Liver (tissue), 3 donors: Measurements from ENCODE around the gene CPNE1.

Experiments used
- RAD21 ChIP-seq, 2 donors: IDR thresholded peaks; 2 replicates each; pipeline ENCODE4 v1.6.1; 2016; ENCODE audit warnings: antibody characterized with exemption in 2 of 2, mild to moderate bottlenecking in 2 of 2
- RXRA ChIP-seq, 2 donors: IDR thresholded peaks; 2 replicates each; pipeline ENCODE4 v1.6.1; 2017 to 2018; ENCODE audit warnings: antibody characterized with exemption in 2 of 2, mild to moderate bottlenecking in 1 of 2
- SP1 ChIP-seq: IDR thresholded peaks from 2 replicates; pipeline ENCODE4 v1.6.1; 2018; ENCODE audit warnings: antibody characterized with exemption, mild to moderate bottlenecking
- YY1 ChIP-seq: IDR thresholded peaks from 2 replicates; pipeline ENCODE4 v1.6.1; 2016; ENCODE audit warnings: antibody characterized with exemption, mild to moderate bottlenecking
- TF ChIP-seq, protein P1 (sequence below): fragments of 150-350 bp; IDR thresholded peaks from 2 replicates; pipeline ENCODE4 v1.5.1; 2017; ENCODE audit warnings: improper control_type of control experiment, low read depth, low read length; ENCODE audit not compliant: missing input control
- TF ChIP-seq, protein P2 (sequence below): IDR thresholded peaks from 2 replicates; pipeline ENCODE4 v1.6.1; 2016; ENCODE audit warnings: antibody characterized with exemption, mild to moderate bottlenecking
- TF ChIP-seq, protein P3 (sequence below): IDR thresholded peaks from 2 replicates; pipeline ENCODE4 v1.6.1; 2016; ENCODE audit warnings: antibody characterized with exemption
- donor health status: healthy.
- donor health status: healthy.

DNA sequence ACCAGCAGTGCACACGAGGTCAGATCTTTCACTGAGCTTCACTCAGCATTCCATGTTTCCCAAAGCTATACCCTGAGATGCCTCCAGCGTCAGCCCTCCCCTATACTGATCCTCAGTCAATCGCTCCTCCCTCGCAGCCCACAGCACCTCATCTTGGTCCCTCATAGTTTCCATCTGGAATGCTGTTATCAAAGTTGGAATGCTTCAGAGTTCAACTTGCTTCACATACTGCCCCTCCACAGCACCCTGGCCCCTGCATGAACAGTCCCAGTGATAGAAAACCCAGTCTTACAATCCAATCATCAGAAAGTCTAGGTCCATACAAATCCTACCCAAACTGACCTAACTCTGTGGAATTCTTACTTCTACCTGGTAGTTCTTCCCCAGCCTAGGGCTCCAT, 29.0 kb downstream of the CPNE1 start:
- TF ChIP-seq YY1 (no peak), RXRA (IDR thresholded peaks at IDR 0.05) (no peak), RAD21 (IDR thresholded peaks at IDR 0.05) (no peak), SP1 (no peak)
- TF ChIP-seq, protein P1, sequence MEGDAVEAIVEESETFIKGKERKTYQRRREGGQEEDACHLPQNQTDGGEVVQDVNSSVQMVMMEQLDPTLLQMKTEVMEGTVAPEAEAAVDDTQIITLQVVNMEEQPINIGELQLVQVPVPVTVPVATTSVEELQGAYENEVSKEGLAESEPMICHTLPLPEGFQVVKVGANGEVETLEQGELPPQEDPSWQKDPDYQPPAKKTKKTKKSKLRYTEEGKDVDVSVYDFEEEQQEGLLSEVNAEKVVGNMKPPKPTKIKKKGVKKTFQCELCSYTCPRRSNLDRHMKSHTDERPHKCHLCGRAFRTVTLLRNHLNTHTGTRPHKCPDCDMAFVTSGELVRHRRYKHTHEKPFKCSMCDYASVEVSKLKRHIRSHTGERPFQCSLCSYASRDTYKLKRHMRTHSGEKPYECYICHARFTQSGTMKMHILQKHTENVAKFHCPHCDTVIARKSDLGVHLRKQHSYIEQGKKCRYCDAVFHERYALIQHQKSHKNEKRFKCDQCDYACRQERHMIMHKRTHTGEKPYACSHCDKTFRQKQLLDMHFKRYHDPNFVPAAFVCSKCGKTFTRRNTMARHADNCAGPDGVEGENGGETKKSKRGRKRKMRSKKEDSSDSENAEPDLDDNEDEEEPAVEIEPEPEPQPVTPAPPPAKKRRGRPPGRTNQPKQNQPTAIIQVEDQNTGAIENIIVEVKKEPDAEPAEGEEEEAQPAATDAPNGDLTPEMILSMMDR: no peak
- TF ChIP-seq, protein P2, sequence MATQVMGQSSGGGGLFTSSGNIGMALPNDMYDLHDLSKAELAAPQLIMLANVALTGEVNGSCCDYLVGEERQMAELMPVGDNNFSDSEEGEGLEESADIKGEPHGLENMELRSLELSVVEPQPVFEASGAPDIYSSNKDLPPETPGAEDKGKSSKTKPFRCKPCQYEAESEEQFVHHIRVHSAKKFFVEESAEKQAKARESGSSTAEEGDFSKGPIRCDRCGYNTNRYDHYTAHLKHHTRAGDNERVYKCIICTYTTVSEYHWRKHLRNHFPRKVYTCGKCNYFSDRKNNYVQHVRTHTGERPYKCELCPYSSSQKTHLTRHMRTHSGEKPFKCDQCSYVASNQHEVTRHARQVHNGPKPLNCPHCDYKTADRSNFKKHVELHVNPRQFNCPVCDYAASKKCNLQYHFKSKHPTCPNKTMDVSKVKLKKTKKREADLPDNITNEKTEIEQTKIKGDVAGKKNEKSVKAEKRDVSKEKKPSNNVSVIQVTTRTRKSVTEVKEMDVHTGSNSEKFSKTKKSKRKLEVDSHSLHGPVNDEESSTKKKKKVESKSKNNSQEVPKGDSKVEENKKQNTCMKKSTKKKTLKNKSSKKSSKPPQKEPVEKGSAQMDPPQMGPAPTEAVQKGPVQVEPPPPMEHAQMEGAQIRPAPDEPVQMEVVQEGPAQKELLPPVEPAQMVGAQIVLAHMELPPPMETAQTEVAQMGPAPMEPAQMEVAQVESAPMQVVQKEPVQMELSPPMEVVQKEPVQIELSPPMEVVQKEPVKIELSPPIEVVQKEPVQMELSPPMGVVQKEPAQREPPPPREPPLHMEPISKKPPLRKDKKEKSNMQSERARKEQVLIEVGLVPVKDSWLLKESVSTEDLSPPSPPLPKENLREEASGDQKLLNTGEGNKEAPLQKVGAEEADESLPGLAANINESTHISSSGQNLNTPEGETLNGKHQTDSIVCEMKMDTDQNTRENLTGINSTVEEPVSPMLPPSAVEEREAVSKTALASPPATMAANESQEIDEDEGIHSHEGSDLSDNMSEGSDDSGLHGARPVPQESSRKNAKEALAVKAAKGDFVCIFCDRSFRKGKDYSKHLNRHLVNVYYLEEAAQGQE: no peak
- TF ChIP-seq, protein P3, sequence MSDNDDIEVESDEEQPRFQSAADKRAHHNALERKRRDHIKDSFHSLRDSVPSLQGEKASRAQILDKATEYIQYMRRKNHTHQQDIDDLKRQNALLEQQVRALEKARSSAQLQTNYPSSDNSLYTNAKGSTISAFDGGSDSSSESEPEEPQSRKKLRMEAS: no peak
